Kidney glomerular epithelial cell (primary cell): ENCODE data around the gene MBLAC1.
"Not testable (repeated sequence)": the region's sequence is repeated elsewhere in the genome, so short reads cannot be mapped to it uniquely, and the experiment has no call there.

ENCODE experiments used
- DNase-seq: peaks from one replicate; lab custom pipeline; 2025; lab: John Stamatoyannopoulos, UW

MBLAC1 gene

DNA sequence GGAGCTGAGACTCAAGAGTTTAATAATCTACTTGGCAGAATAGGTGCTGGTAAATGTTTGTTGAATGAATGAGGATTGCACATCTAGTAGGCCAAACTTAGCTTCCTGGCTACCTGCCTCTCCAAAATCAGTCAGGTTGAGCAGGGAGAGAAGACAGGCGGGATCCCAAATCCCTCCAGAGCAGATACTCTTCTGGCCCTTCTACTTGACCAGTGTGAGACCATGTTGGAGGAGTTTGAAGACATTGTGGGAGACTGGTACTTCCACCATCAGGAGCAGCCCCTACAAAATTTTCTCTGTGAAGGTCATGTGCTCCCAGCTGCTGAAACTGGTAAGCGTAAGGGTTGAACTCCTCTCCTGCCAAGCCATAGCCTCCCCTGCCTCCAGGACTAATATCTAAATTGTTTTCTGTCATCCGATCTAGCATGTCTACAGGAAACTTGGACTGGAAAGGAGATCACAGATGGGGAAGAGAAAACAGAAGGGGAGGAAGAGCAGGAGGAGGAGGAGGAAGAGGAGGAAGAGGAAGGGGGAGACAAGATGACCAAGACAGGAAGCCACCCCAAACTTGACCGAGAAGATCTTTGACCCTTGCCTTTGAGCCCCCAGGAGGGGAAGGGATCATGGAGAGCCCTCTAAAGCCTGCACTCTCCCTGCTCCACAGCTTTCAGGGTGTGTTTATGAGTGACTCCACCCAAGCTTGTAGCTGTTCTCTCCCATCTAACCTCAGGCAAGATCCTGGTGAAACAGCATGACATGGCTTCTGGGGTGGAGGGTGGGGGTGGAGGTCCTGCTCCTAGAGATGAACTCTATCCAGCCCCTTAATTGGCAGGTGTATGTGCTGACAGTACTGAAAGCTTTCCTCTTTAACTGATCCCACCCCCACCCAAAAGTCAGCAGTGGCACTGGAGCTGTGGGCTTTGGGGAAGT is 2.2 kb upstream of the MBLAC1 start:
- no peak for DNase-seq

DNA sequence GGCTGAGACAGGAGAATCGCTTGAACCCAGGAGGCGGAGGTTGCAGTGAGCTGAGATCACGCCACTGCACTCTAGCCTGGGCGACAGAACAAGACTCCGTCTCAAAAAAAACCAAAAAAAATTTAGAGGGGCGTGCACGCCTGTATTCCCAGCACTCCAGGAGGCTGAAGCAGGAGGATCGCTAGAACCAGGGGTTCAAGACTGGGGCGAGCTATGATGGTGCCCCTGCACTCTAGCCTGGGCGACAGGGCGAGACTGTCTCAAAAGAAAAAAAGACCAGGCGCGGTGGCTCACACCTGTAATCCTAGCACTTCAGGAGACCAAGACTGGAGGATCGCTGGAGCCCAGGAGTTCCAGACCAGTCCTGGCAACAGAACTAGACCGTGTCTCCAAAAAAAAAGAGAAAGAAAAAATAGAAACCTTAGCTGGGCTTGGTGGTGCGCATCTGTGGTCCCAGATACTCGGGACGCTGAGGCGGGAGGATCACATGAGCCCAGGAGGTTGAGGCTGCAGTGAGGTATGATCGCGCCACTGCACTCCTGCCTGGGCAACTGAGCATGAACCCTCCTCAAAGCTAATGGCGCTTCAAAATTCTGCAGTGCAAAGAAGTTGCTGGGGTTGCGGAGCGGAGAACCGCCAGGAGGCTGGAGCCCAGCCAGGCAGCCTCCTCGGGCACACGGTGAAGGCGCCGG is 382 bp upstream of the MBLAC1 start:
- peak; percentile 77 for DNase-seq

DNA sequence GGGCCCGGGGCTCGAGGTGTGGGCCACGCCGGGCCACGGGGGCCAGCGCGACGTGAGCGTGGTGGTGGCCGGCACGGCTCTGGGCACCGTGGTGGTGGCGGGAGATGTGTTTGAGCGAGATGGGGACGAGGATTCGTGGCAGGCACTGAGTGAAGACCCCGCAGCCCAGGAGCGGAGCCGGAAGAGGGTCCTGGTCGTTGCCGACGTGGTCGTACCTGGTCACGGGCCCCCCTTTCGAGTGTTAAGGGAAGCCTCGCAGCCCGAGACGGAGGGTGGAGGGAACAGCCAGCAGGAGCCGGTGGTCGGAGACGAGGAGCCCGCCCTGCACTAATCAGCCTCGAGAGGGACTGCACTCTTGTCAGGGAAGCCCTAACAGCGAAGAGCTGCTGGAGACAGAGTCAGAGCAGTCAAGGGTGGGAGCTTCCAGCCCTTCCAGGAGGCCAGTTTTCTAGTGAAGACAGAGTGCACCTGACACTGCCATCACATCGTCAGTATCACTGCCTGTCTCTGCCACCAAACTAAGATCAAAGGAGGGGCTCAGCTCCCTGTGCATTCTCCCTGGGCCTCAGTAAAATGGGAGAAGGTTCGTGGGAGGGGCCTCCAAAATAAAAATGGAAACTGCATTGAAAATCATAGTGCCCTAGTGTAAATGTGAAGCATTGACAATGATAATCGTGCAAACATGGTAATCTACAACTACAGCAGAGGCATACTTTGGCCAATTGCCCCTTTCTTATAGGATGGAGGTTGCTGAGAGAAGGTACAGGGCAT is 1.3 kb downstream of the MBLAC1 start:
- no peak for DNase-seq

DNA sequence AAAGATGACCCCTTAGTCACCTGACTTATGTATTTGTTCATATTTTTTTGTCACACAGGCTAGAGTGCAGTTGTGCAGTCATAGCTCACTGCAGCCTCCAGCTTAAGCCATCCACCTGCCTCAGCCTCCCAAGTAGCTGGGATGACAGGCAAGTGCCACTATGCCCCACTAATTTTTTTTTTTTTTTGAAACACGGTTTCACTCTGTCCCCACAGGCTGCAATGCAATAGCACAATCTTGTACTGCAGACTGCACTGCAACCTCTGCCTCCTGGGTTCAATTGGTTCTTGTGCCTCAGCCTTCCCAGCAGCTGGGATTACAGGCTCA is 1.8 kb downstream of the MBLAC1 start:
- no peak for DNase-seq

DNA sequence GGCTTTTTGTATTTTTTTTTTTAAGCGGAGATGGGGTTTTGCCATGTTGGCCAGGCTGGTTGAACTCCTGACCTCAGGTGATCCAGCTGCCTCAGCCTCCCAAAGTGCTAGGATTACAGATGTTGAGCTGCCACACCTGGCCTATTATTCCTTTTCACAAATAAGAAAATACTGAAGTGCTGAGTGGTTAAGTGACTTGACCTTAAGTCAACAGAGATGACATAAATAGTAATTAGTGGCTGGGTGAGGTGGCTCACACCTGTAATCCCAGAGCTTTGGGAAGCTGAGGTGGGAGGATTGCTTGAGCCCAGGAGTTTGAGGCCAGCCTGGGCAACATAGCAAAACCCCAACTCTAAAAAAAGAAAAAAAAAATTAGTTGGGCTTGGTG is 3.4 kb downstream of the MBLAC1 start:
- DNase-seq: not testable (repeated sequence)

DNA sequence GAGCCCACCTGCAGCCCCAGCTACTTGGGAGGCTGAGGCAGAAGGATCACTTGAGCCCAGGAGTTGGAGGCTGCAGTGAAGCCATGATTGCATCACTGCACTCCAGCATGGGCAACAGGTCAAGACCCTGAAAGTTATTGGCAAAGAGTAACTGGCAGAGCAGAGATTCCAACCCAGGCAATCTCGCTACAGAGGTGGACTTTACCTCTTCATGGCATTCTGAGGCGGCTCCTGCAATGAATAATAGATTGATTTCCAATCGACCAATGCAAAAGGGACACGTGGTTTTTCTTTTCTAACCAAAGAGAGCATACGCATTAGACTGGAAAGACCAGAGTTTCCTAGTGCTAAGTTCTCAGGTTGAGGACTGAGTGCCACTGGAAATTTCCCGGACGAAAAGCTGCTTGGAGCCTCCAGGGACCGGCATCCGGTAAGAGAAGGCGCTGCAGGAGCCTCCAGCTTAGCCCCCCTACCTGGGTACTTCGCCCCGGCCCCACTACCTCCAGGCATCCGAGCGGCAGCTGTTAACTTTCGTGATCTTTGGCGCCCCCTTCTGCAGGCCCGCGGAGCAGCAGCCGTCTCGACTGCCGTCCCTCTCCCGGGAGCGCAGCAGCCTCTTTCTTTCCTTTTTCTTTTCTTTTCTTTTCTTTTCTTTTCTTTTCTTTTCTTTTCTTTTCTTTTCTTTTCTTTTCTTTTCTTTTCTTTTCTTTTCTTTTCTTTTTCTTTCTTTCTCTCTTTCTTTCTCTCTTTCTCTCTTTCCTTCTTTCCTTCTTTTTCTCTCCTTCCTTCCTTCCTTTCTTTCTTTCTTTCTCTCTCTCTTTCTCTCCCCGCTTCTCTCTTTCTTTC is 4.1 kb downstream of the MBLAC1 start:
- peak; percentile 24 for DNase-seq

DNA sequence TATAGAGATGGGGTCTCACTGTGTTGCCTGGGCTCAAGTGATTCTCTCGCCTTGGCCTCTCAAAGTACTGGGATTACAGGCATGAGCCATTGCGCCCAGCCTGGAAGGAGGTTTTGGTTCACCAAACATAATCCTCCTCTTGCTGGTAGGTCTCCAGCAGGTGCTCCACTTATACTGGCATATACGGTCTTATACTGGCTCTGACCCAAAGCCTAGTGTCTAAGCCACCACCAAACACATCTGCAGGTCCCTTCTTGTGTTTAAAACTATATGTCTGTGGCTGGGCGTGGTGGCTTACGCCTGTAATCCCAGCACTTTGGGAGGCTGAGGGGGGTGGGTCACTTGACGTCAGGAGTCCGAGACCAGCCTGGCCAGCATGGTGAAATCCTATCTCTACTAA is 5.4 kb downstream of the MBLAC1 start:
- no peak for DNase-seq

DNA sequence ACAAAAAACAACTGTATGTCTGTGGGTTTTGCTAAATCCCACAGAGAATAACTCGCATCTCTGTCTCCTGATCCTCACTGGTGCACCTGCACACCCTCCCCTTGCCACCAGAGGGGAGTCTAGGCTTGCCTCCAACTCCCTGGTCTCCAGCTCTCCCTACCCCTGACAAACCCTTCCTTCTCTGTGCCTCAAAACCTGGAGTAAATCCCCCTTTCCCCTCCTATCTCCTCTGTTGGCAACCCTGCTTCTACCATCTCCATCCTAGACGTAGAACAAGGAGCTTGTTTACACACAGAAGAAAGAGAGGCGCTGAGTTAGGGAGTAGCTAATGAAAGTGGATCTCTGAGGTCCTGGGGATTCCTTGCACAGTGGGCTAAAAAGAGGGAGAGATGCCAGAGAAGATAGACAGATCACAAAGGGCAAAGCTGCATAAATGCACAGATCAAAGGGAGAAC is 6.0 kb downstream of the MBLAC1 start:
- peak; percentile 79 for DNase-seq

DNA sequence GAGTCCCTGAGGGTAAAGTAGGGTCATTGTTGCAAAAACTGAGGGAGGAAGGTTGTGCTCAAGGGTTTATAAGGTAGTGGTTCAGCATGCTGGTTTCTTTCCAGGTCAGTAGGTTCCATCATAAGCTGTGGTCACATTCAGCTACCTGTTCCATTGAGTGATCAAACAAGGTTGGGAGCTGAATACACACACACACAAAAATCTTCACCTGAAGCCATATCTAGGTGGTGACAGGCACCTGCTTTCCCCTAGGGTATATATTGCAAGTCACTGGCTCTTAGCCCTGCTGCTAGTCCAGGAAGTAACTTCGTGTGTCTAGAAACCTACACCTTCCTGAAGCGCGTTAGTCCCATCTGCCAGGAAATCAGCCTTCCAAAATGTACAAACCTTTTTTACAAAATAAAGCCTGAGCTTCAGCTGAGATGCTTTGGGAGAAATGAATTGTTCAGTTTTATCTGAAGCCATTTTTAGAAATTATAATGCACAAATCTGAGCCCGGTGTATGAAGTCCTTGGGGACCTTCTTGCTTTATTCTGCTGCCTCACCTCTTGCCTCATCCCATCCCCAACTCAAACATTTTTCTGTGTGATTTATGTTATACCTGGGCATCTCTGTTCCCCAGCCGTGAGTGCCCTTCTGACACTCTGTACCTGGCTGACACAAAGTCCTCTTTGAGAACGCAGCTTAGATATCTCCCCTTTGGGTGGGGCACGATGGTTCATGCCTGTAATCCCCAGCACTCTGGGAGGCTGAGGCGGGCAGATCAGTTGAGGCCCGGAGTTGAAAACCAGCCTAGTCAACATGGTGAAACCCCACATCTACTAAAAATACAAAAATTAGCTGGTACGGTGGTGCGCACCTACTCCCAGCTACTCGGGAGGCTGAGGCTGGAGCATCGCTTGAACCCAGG is 11.3 kb downstream of the MBLAC1 start:
- DNase-seq: peak; percentile 10

DNA sequence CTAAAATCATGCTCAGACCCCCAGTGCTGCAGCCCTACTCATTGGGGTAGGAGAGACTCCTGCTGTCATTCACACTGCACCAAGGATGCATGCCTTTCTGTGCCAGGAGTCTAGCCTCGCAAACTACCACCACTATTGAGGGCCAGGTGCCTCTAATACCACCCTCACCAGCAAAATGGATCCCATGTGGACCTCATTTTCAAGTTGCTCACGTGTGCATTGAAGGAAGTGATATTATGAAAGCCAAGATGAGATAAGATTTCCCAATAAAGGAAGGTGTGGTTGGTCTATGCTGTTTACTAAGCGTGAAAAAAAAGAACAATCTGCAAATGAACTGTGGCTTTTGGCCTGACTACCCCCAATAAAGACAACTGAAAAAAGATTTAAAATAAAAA is 14.8 kb downstream of the MBLAC1 start:
- DNase-seq: no peak

DNA sequence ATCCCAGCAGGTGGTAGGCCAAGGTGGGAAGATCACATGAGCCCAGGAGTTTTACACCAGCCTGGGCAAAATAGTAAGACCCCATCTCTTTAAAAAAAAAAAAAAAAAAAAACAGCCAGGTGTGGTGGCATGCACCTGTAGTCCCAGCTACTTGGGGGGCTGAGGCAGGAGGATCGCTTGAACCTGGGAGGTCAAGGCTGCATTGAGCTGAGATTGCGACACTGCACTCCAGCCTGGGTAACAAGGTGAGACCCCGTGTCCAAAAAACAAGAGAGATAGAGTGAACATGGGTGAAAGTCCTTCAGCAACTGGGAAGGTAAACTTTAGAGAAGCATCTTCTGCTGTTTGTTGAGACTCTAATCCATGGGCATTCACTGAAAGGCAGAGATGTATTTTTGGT is 15.7 kb downstream of the MBLAC1 start:
- DNase-seq: no peak

DNA sequence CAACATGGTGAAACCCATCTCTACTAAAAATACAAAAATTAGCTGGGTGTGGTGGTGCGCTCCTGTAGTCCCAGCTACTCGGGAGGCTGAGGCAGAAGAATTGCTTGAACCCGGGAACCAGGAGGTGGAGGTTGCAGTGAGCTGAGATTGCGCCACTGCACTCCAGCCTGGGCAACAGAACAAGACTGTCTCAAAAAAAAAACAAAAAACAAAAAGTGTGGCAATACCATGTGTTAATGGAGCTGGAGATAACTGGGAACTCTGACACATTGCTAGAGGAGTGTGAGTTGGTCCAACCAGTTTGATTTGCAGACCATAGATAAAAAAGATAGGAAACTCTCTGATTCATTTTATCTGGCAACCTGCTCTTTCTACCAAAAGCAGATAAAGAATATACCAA is 19.6 kb downstream of the MBLAC1 start:
- not testable (repeated sequence) for DNase-seq

DNA sequence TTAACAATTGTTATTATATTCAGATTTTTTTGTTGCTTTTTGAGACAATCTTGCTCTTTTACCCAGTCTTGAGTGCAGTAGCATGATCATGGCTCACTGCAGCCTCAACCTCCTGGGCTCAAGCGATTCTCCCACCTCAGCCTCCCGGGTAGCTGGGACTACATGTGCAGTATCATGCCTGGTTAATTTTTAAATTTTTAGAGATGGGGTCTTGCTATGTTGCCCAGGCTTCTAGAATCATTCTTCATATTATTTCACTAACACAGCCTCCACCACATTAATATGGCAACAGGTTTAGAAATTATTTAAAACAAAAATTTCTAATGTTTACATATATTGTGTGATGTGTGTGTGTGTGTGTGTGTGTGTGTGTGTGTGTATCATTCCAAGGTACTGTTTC is 20.5 kb downstream of the MBLAC1 start:
- no peak for DNase-seq

DNA sequence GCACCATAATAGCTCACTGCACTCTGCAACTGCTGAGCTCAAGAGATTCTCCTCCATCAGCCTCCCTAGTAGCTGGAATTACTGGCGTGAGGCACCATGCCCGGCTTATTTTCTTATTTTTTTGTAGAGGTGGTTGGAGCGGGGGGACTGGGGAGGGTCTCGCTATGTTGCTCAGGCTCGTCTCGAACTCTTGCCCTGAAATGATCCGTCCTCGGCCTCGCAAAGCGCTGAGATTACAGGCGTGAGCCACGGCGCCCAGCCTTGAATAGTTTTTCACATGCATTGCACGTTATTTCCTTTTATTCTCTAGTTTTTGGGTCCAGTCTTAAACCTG is 21.4 kb downstream of the MBLAC1 start:
- DNase-seq: no peak

DNA sequence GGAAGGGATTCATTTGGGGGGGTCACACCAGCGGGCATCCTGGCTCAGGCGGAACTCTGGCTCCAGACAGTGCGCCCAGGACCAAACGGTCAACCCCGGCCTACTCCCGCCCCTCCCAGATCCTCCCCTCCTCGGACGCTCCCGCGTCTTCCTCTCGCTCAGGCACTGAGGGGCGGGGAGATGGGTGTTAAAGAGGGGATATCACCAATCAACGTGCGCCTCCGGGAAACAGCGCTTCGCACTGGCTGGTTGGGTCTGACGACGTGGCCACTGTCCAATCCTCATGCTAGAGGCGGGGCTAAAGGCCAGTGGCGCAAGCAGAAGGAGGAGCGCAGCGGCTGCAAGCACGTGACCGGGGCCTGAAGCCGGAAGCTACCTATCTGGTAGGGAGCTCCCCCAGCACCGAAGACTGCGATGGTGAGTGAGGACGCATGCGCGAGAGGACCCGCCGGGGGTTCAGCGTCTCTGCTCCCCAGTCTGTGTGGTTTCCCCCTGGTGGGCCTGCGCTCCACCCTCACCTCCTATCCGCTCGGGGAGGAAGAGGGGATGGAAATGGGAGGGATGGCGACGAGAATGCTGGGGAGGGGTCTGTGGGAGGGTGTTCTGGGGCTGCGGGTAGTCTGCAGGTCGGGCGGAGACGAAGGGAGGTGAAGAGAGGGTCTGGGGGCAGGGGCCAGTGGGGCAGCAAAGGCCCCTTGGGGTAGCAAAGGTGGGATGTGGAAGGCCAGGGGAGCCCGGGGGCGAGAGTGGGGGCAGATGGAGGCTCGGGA is 22.0 kb downstream of the MBLAC1 start, which contains the start of gene LAMTOR4:
LAMTOR4 (plus strand) TSS at position 360 of the 770 bp plus-strand sequence; CDS start at position 415, 55 bp downstream.
- DNase-seq: peak; percentile 98

DNA sequence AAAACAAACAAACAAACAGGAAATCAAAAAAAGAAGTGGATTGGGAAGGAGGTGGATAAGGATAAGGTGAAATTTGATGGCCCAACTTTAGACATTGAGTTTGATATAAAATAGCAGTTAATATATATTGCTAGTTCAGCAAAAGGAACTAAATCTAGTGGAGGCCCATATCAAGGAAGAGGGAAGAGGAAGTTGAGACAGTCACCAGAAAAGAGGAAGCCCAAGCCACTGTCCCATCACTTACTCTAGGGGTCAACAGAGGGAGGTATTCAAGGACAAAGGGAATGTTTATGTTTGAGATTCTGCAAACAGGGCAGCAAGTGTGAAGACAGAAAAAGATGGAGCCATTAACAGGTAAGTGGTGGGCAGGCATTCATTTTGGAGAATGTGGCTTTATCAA is 25.6 kb downstream of the MBLAC1 start:
- no peak for DNase-seq

DNA sequence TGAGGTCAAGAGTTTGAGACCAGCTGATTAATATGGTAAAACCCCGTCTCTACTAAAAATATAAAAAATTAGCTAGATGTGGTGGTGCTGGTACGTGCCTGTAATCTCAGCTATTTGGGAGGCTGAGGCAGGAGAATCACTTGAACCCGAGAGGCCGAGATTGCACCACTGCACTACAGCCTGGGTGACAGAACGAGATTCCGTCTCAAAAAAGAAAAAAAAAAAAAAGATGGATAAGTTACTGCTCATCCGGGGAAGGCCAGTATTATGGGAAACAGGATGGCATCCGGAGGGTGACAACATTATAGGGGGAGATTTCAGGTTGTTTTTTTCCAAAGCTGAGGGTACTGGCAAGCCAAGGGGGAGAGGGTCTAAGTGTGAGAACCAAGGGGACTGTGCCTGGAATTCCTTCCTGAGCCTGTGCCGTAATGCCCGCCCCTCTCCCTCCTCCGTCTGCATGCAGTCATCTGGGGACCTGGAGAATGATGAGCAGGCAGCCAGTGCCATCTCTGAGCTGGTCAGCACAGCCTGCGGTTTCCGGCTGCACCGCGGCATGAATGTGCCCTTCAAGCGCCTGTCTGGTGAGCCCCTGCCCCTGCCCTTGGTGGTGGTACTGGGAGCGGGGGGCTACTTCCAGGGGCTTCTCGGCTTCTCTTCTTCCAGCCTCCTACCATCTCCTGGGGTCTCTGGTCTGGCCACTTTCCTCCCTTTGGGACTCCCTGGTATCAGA is 26.3 kb downstream of the MBLAC1 start:
- no peak for DNase-seq

DNA sequence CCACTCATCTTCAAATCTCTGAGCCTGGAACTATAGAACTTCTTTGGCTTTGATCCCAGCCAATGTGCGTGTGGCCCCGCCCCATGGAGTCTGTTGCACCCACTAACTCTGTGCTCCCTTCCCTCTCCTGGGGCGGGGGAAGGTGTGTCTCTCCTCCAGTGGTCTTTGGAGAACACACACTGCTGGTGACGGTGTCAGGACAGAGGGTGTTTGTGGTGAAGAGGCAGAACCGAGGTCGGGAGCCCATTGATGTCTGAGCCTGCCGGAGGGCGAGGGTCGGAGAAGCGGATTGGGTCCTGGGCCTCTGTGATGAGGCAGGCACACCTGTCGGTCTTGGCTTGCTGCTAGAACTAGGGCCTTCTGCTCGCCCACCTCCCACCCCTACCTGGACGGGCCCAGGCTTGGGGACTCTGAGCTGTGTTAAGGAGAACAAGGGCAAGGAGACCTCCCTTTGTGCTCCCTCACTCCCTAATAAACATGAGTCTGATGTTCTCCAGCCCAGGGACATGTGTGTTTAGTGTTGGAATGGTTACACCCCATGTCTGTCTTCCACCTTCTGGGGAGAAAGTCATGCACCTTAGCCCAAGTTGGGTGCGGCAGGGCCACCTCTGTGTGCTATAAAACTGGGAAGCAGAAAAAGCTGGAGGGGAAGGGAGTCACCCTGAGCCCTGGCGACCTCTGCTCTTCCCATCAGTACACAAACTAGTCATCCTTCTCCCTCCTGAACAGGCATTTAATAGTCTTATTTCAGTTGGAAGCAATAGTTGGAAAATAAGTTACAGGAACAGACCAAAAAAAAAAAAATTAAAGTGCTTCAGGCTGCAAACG is 27.2 kb downstream of the MBLAC1 start:
- DNase-seq: no peak
